GM21526 (cell line): ENCODE measurements around the gene KIF17.
"Not testable (repeated sequence)": the region's sequence is repeated elsewhere in the genome, so short reads cannot be mapped to it uniquely, and the experiment has no call there.

ENCODE experiments used
- ATAC-seq: cut with Tn5 transposase; IDR thresholded peaks from one replicate; pipeline ENCODE4 v1.9.1; 2021; ENCODE audit warnings: moderate library complexity; ENCODE audit not compliant: unreplicated experiment, low FRiP score

Gene KIF17

GRCh38 chr1:20728371-20729154 lies 10.8 kb upstream of the KIF17 start:
- no peak for ATAC-seq

- no peak for ATAC-seq
Measured at GRCh38 chr1:20727746-20728316, 10.0 kb upstream of the KIF17 start.

GRCh38 chr1:20726932-20727745 lies 9.3 kb upstream of the KIF17 start:
- ATAC-seq: no peak

- no peak for ATAC-seq
Measured at GRCh38 chr1:20726118-20726911, 8.5 kb upstream of the KIF17 start.

- ATAC-seq: no peak
Measured at GRCh38 chr1:20725189-20726117, 7.6 kb upstream of the KIF17 start.

GRCh38 chr1:20724364-20725188 lies 6.8 kb upstream of the KIF17 start:
- no peak for ATAC-seq

- no peak for ATAC-seq
Measured at GRCh38 chr1:20723537-20724363, 5.9 kb upstream of the KIF17 start.

GRCh38 chr1:20723159-20723536 lies 5.3 kb upstream of the KIF17 start:
- ATAC-seq: no peak

GRCh38 chr1:20721117-20722061 lies 3.6 kb upstream of the KIF17 start:
- no peak for ATAC-seq

GRCh38 chr1:20720631-20721091 lies 2.9 kb upstream of the KIF17 start:
- no peak for ATAC-seq

GRCh38 chr1:20719871-20720620 lies 2.2 kb upstream of the KIF17 start:
- ATAC-seq: no peak

GRCh38 chr1:20719261-20719660 lies 1.5 kb upstream of the KIF17 start:
- ATAC-seq: no peak

- ATAC-seq: not testable (repeated sequence)
Measured at GRCh38 chr1:20718343-20718882, 606 bp upstream of the KIF17 start.

GRCh38 chr1:20716232-20716631 lies 1.6 kb downstream of the KIF17 start:
- no peak for ATAC-seq

- ATAC-seq: no peak
Measured at GRCh38 chr1:20715406-20715805, 2.4 kb downstream of the KIF17 start.

GRCh38 chr1:20713440-20713839 lies 4.4 kb downstream of the KIF17 start:
- no peak for ATAC-seq
